Iris pigment epithelial cell (primary cell): ENCODE data around the gene PTPRO.

Experiments
- DNase-seq: peaks from one replicate; pipeline ENCODE4 v3.0.0-alpha.2; 2011; ENCODE audit warnings: low read depth

Gene PTPRO

GRCh38 chr12:15446807-15447206 is 124.5 kb downstream of the PTPRO start:
- DNase-seq = peak; percentile 35

- no peak for DNase-seq
Observed at GRCh38 chr12:15453613-15454012, 131.3 kb downstream of the PTPRO start.

- no peak for DNase-seq
Observed at GRCh38 chr12:15458008-15458407, 135.7 kb downstream of the PTPRO start.

- DNase-seq = no peak
Observed at GRCh38 chr12:15468911-15469310, 146.6 kb downstream of the PTPRO start.

GRCh38 chr12:15469356-15469755 is 147.0 kb downstream of the PTPRO start:
- no peak for DNase-seq

- no peak for DNase-seq
Observed at GRCh38 chr12:15472036-15472435, 149.7 kb downstream of the PTPRO start.

- DNase-seq = no peak
Observed at GRCh38 chr12:15474766-15475165, 152.5 kb downstream of the PTPRO start.

- no peak for DNase-seq
Observed at GRCh38 chr12:15477761-15478160, 155.5 kb downstream of the PTPRO start.

- no peak for DNase-seq
Observed at GRCh38 chr12:15481846-15482245, 159.5 kb downstream of the PTPRO start.

GRCh38 chr12:15485466-15485865 is 163.2 kb downstream of the PTPRO start:
- DNase-seq = no peak

- no peak for DNase-seq
Observed at GRCh38 chr12:15486859-15487258, 164.6 kb downstream of the PTPRO start.

GRCh38 chr12:15488481-15488880 is 166.2 kb downstream of the PTPRO start:
- DNase-seq = no peak

GRCh38 chr12:15494329-15495046 is 172.2 kb downstream of the PTPRO start:
- DNase-seq = no peak

- DNase-seq = no peak
Observed at GRCh38 chr12:15495746-15496145, 173.4 kb downstream of the PTPRO start.

- DNase-seq = no peak
Observed at GRCh38 chr12:15496738-15497137, 174.4 kb downstream of the PTPRO start.

- DNase-seq = no peak
Observed at GRCh38 chr12:15497671-15498292, 175.5 kb downstream of the PTPRO start.

GRCh38 chr12:15502211-15502610 is 179.9 kb downstream of the PTPRO start:
- DNase-seq = no peak

GRCh38 chr12:15505616-15506015 is 183.3 kb downstream of the PTPRO start:
- DNase-seq = peak; percentile 9

- DNase-seq = no peak
Observed at GRCh38 chr12:15515010-15515409, 192.7 kb downstream of the PTPRO start.

GRCh38 chr12:15520083-15520482 is 197.8 kb downstream of the PTPRO start:
- DNase-seq = no peak

- no peak for DNase-seq
Observed at GRCh38 chr12:15520844-15521243, 198.5 kb downstream of the PTPRO start.

GRCh38 chr12:15522574-15523187 is 200.4 kb downstream of the PTPRO start:
- peak; percentile 68 for DNase-seq

GRCh38 chr12:15525441-15525840 is 203.1 kb downstream of the PTPRO start:
- DNase-seq = no peak
